ENCODE results near the gene LBP. TPM values are rescaled to one million over a fixed set of nuclear protein-coding genes. Genes with fewer than 3 reads are reported as not detected.

LBP gene
- total and polyA plus RNA-seq, 2 of the 13 experiments (the other 11 are each of a cell fraction or from before 2014, with no cell fraction given) = 0.07 to 0.20 TPM

DNA sequence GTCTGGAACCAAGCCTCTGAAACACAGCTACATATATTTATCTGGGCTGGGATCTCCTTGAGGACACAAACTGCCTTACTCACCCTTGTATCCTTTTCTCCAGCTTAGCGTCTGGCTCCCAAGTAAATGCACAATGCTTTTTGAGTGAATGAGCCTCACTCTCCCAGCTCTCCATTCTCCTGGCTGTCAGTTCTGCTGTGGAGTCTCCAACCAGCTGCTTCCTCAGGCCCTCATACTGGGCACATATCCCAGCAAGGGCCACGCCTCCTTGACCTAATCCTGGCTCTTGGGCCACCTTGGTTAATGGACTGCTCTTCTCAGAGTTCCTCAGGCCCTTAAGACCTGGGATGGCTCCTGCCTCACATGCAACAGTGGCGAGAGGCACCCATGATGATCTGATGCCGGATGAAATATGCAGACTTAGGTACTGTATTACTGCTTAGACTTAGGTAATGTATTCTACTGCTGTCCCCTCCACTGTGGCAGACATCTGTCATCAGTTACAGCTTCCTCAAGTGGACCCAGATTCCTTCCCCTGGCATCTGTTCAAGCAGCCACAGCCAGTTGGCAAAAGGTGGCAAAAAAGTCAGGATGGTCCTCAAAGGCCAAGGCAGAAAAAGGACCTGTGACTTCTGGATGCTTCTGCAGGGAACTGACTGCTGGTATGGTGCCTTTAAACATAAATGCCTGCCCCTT, 72.4 kb downstream of the LBP start (continued):
- TF ChIP-seq, protein P1, sequence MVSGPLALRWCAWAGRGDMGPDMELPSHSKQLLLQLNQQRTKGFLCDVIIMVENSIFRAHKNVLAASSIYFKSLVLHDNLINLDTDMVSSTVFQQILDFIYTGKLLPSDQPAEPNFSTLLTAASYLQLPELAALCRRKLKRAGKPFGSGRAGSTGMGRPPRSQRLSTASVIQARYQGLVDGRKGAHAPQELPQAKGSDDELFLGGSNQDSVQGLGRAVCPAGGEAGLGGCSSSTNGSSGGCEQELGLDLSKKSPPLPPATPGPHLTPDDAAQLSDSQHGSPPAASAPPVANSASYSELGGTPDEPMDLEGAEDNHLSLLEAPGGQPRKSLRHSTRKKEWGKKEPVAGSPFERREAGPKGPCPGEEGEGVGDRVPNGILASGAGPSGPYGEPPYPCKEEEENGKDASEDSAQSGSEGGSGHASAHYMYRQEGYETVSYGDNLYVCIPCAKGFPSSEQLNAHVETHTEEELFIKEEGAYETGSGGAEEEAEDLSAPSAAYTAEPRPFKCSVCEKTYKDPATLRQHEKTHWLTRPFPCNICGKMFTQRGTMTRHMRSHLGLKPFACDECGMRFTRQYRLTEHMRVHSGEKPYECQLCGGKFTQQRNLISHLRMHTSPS (CRISPR knock-in tag; IDR thresholded peaks at IDR 0.05; ENCODE audit: low read depth) = no peak
- TF ChIP-seq GPN1 (CRISPR knock-in tag; IDR thresholded peaks at IDR 0.05; ENCODE audit: borderline replicate concordance) (no peak), CBFB (CRISPR knock-in tag; IDR thresholded peaks at IDR 0.05) (no peak), NCOA5 (CRISPR knock-in tag; IDR thresholded peaks at IDR 0.05) (no peak), GLI4 (CRISPR knock-in tag; IDR thresholded peaks at IDR 0.05; ENCODE audit: borderline replicate concordance) (no peak), ZNF431 (CRISPR knock-in tag; IDR thresholded peaks at IDR 0.05; ENCODE audit: borderline replicate concordance, low read depth) (no peak), CAMTA2 (CRISPR knock-in tag; IDR thresholded peaks at IDR 0.05; ENCODE audit: borderline replicate concordance) (no peak), ZNF782 (CRISPR knock-in tag; IDR thresholded peaks at IDR 0.05; ENCODE audit: borderline replicate concordance) (no peak), TEAD2 (CRISPR knock-in tag; IDR thresholded peaks at IDR 0.05) (no peak), MAF1 (CRISPR knock-in tag; IDR thresholded peaks at IDR 0.05; ENCODE audit: borderline replicate concordance) (no peak), ZNF234 (CRISPR knock-in tag; conservative IDR thresholded peaks at IDR 0.05) (0 out of 2 replicates have a peak, but pooled peaks have one; percentile 28), EZH2 (conservative IDR thresholded peaks at IDR 0.05; ENCODE audit: low read depth, low read length) (no peak), MED13 (CRISPR knock-in tag; IDR thresholded peaks at IDR 0.05) (peak; percentile 42; the same call in 1 of the 2 replicates), RAD21 (CRISPR knock-in tag; IDR thresholded peaks at IDR 0.05) (no peak), ZFP36L2 (CRISPR knock-in tag; IDR thresholded peaks at IDR 0.05) (no peak), HNF4A (CRISPR knock-in tag; IDR thresholded peaks at IDR 0.05) (no peak), ZNF678 (CRISPR knock-in tag; IDR thresholded peaks at IDR 0.05) (no peak), ZSCAN31 (CRISPR knock-in tag; IDR thresholded peaks at IDR 0.05; ENCODE audit: low read depth) (no peak), ZNF30 (CRISPR knock-in tag; IDR thresholded peaks at IDR 0.05) (no peak), ZNF143 (CRISPR knock-in tag; IDR thresholded peaks at IDR 0.05) (no peak), SSRP1 (CRISPR knock-in tag; IDR thresholded peaks at IDR 0.05) (peak; percentile 98; the same call in 1 of the 2 replicates)
- TF ChIP-seq, protein P2, sequence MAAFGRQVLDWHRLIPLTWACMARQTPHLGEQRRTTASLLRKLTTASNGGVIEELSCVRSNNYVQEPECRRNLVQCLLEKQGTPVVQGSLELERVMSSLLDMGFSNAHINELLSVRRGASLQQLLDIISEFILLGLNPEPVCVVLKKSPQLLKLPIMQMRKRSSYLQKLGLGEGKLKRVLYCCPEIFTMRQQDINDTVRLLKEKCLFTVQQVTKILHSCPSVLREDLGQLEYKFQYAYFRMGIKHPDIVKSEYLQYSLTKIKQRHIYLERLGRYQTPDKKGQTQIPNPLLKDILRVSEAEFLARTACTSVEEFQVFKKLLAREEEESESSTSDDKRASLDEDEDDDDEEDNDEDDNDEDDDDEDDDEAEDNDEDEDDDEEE (CRISPR knock-in tag; IDR thresholded peaks at IDR 0.05) = 0 out of 2 replicates have a peak, but pooled peaks have one; percentile 42
- TF ChIP-seq, protein P3, sequence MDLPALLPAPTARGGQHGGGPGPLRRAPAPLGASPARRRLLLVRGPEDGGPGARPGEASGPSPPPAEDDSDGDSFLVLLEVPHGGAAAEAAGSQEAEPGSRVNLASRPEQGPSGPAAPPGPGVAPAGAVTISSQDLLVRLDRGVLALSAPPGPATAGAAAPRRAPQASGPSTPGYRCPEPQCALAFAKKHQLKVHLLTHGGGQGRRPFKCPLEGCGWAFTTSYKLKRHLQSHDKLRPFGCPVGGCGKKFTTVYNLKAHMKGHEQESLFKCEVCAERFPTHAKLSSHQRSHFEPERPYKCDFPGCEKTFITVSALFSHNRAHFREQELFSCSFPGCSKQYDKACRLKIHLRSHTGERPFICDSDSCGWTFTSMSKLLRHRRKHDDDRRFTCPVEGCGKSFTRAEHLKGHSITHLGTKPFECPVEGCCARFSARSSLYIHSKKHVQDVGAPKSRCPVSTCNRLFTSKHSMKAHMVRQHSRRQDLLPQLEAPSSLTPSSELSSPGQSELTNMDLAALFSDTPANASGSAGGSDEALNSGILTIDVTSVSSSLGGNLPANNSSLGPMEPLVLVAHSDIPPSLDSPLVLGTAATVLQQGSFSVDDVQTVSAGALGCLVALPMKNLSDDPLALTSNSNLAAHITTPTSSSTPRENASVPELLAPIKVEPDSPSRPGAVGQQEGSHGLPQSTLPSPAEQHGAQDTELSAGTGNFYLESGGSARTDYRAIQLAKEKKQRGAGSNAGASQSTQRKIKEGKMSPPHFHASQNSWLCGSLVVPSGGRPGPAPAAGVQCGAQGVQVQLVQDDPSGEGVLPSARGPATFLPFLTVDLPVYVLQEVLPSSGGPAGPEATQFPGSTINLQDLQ (CRISPR knock-in tag; IDR thresholded peaks at IDR 0.05) = no peak
